Measurements from ENCODE around the gene NDUFAF8.

The NDUFAF8 gene

GRCh38 chr17:81277946-81278693 lies 39.0 kb downstream of the NDUFAF8 start:
- Histone ChIP-seq H3K36me3 (ENCODE audit: control insufficient read depth, low read length) (peaks cover 24% of the 10 kb centered on the region; the same call in 1 of the 2 replicates), H3K27ac (ENCODE audit: low read depth, low read length) (no peak overlapping the region), H3F3A (ENCODE audit: control insufficient read depth, insufficient read depth) (no peaks in the 10 kb centered on the region), H3K79me2 (ENCODE audit: control insufficient read depth, low read length) (no peaks in the 10 kb centered on the region), H3K27me3 (ENCODE audit: control insufficient read depth, low read length) (no peaks in the 10 kb centered on the region), H4K20me1 (ENCODE audit: control insufficient read depth, insufficient read depth, low read depth, low read length) (no peaks in the 10 kb centered on the region), H3K4me3 (ENCODE audit: low read length) (no peak overlapping the region), H3K9me2 (replicated peaks; ENCODE audit: control insufficient read depth, low read length) (no peaks in the 10 kb centered on the region), H3K9me3 (ENCODE audit: control insufficient read depth, insufficient read depth, low read length) (no peaks in the 10 kb centered on the region), H3K4me2 (ENCODE audit: low read length) (no peak overlapping the region), H3K4me1 (ENCODE audit: control insufficient read depth, low read length) (no peaks in the 10 kb centered on the region)
- TF ChIP-seq EZH2phosphoT487 (IDR thresholded peaks at IDR 0.05; ENCODE audit: borderline replicate concordance, low read length) (no peak), CTCF (IDR thresholded peaks at IDR 0.05; ENCODE audit: low read depth, low read length, poor library complexity, severe bottlenecking) (no peak)

- no peaks in the 10 kb centered on the region for H3K4me1 ChIP-seq (ENCODE audit: control insufficient read depth, low read length)
- H3K79me2 ChIP-seq (ENCODE audit: control insufficient read depth, low read length), result no peaks in the 10 kb centered on the region
- no peaks in the 10 kb centered on the region for H3K27me3 ChIP-seq (ENCODE audit: control insufficient read depth, low read length)
- TF ChIP-seq CTCF (IDR thresholded peaks at IDR 0.05; ENCODE audit: low read depth, low read length, poor library complexity, severe bottlenecking) (no peak), EZH2phosphoT487 (IDR thresholded peaks at IDR 0.05; ENCODE audit: borderline replicate concordance, low read length) (no peak)
- no peak overlapping the region for H3K27ac ChIP-seq (ENCODE audit: low read depth, low read length)
- H3K36me3 ChIP-seq (ENCODE audit: control insufficient read depth, low read length), result peaks cover 17% of the 10 kb centered on the region; the same call in 1 of the 2 replicates
- H3K4me2 ChIP-seq (ENCODE audit: low read length), result no peak overlapping the region
- no peaks in the 10 kb centered on the region for H3F3A ChIP-seq (ENCODE audit: control insufficient read depth, insufficient read depth)
- H4K20me1 ChIP-seq (ENCODE audit: control insufficient read depth, insufficient read depth, low read depth, low read length), result no peaks in the 10 kb centered on the region
- no peak overlapping the region for H3K4me3 ChIP-seq (ENCODE audit: low read length)
- no peaks in the 10 kb centered on the region for H3K9me3 ChIP-seq (ENCODE audit: control insufficient read depth, insufficient read depth, low read length)
- no peaks in the 10 kb centered on the region for H3K9me2 ChIP-seq (replicated peaks; ENCODE audit: control insufficient read depth, low read length)
Observed at GRCh38 chr17:81278831-81279230, 39.7 kb downstream of the NDUFAF8 start.

GRCh38 chr17:81279278-81280275 lies 40.5 kb downstream of the NDUFAF8 start:
- Histone ChIP-seq H3K9me3 (ENCODE audit: control insufficient read depth, insufficient read depth, low read length) (no peaks in the 10 kb centered on the region), H3K27me3 (ENCODE audit: control insufficient read depth, low read length) (no peaks in the 10 kb centered on the region), H3K27ac (ENCODE audit: low read depth, low read length) (no peak overlapping the region), H3K36me3 (ENCODE audit: control insufficient read depth, low read length) (peaks cover 12% of the 10 kb centered on the region; the same call in 1 of the 2 replicates), H3K4me1 (ENCODE audit: control insufficient read depth, low read length) (no peaks in the 10 kb centered on the region), H3K79me2 (ENCODE audit: control insufficient read depth, low read length) (no peaks in the 10 kb centered on the region), H3F3A (ENCODE audit: control insufficient read depth, insufficient read depth) (no peaks in the 10 kb centered on the region), H4K20me1 (ENCODE audit: control insufficient read depth, insufficient read depth, low read depth, low read length) (no peaks in the 10 kb centered on the region), H3K4me2 (ENCODE audit: low read length) (no peak overlapping the region), H3K9me2 (replicated peaks; ENCODE audit: control insufficient read depth, low read length) (no peaks in the 10 kb centered on the region), H3K4me3 (ENCODE audit: low read length) (no peak overlapping the region)
- TF ChIP-seq CTCF (IDR thresholded peaks at IDR 0.05; ENCODE audit: low read depth, low read length, poor library complexity, severe bottlenecking), result no peak
- no peak for TF ChIP-seq EZH2phosphoT487 (IDR thresholded peaks at IDR 0.05; ENCODE audit: borderline replicate concordance, low read length)

All from DOHH2 (cell line).